ENCODE results near the gene AGO3. TPM values are rescaled to one million over a fixed set of nuclear protein-coding genes. Genes with fewer than 3 reads are reported as not detected.

AGO3 gene
- total RNA-seq, result 10 to 100 TPM; 16.7 to 21.4 TPM

GRCh38 chr1:35930593-35931445 lies at the start of gene AGO3:
TSS of gene AGO3 (plus strand) at chr1:35931105. CDS start at chr1:35931427, 322 bp downstream.
- Histone ChIP-seq H3K27me3 (no peaks in the 10 kb centered on the region), H3K4me3 (peak within 1 kb of the TSS; percentile 89), H3K9ac (ENCODE audit: low read depth in 2 of 2, low read length in 2 of 2) (peak within 1 kb of the TSS; percentile 87 to 94), H3K9me3 (no peaks in the 10 kb centered on the region), H3K4me1 (peaks cover 4% of the 10 kb centered on the region), H3K27ac (peak within 1 kb of the TSS; percentile 96), H3K36me3 (no peaks in the 10 kb centered on the region)
- intact Hi-C loops (cut with DNase I), result loop anchor here (10.0 kb wide), 1 partner anchor 154 kb away; the partner anchor contains the start of genes ADPRS and TEKT2
- peak; percentile 84 for DNase-seq
- no peak for TF ChIP-seq CTCF (IDR thresholded peaks at IDR 0.05)

- Histone ChIP-seq H3K27ac (no peak overlapping the region), H3K27me3 (no peaks in the 10 kb centered on the region), H3K9me3 (no peaks in the 10 kb centered on the region), H3K36me3 (no peaks in the 10 kb centered on the region), H3K4me1 (peaks cover 3% of the 10 kb centered on the region), H3K4me3 (no peak overlapping the region), H3K9ac (ENCODE audit: low read depth in 2 of 2, low read length in 2 of 2) (no peak overlapping the region)
- no peak for TF ChIP-seq CTCF (IDR thresholded peaks at IDR 0.05)
- intact Hi-C loops (cut with DNase I), result no loop called here
- DNase-seq, result no peak
Measured at GRCh38 chr1:35881850-35882273, 49.0 kb upstream of the AGO3 start.

GRCh38 chr1:35882586-35882944 lies 48.3 kb upstream of the AGO3 start:
- no peak overlapping the region for H3K27ac ChIP-seq
- H3K36me3 ChIP-seq, result no peaks in the 10 kb centered on the region
- TF ChIP-seq CTCF (IDR thresholded peaks at IDR 0.05), result no peak
- DNase-seq, result no peak
- intact Hi-C loops (cut with DNase I), result no loop called here
- no peaks in the 10 kb centered on the region for H3K9me3 ChIP-seq
- H3K27me3 ChIP-seq, result no peaks in the 10 kb centered on the region
- H3K4me3 ChIP-seq, result peak overlapping the region; percentile 68
- H3K4me1 ChIP-seq, result peaks cover 3% of the 10 kb centered on the region
- H3K9ac ChIP-seq (ENCODE audit: low read depth in 2 of 2, low read length in 2 of 2), result no peak overlapping the region

- peak within 1 kb of the TSS; percentile 68 for H3K4me3 ChIP-seq
- no peaks in the 10 kb centered on the region for H3K36me3 ChIP-seq
- H3K27ac ChIP-seq, result peak within 1 kb of the TSS; percentile 30
- H3K9ac ChIP-seq (ENCODE audit: low read depth in 2 of 2, low read length in 2 of 2), result peak within 1 kb of the TSS; percentile 99
- DNase-seq, result peak; percentile 95
- H3K9me3 ChIP-seq, result no peaks in the 10 kb centered on the region
- H3K4me1 ChIP-seq, result peaks cover 3% of the 10 kb centered on the region
- TF ChIP-seq CTCF (IDR thresholded peaks at IDR 0.05), result peak; percentile 96
- H3K27me3 ChIP-seq, result no peaks in the 10 kb centered on the region
- intact Hi-C loops (cut with DNase I), result no loop called here
Measured at GRCh38 chr1:35882945-35883634, 47.8 kb upstream of the AGO3 start, which contains the start of gene AGO1. TSS of gene AGO1 (plus strand) at chr1:35883209. CDS start at chr1:35883422, 213 bp downstream.

- TF ChIP-seq CTCF (IDR thresholded peaks at IDR 0.05), result no peak
- Histone ChIP-seq H3K4me3 (peak overlapping the region; percentile 68), H3K27me3 (no peaks in the 10 kb centered on the region), H3K9me3 (no peaks in the 10 kb centered on the region), H3K36me3 (no peaks in the 10 kb centered on the region), H3K27ac (peak overlapping the region; percentile 30), H3K4me1 (peaks cover 3% of the 10 kb centered on the region), H3K9ac (ENCODE audit: low read depth in 2 of 2, low read length in 2 of 2) (peak overlapping the region; percentile 99)
- DNase-seq, result peak; percentile 64
- intact Hi-C loops (cut with DNase I), result no loop called here
Measured at GRCh38 chr1:35883635-35884101, 47.2 kb upstream of the AGO3 start.

All from colonic mucosa (tissue), 4 donors.